Neural cell (in vitro differentiated cells): ENCODE data around the gene CHCHD3.

Experiments
- EP300 ChIP-seq: fragments of 450-650 bp; conservative IDR thresholded peaks from 2 replicates; pipeline ENCODE4 v1.6.1; 2014; ENCODE audit warnings: antibody characterized with exemption, mild to moderate bottlenecking, moderate library complexity; ENCODE audit not compliant: poor library complexity, severe bottlenecking
- EZH2 ChIP-seq: fragments of 200-600, 300-800 bp; shearing (Covaris generic), sonication (generic); IDR thresholded peaks from 2 replicates; pipeline ENCODE4 v1.6.1; 2014; ENCODE audit warnings: antibody characterized with exemption, low read length, borderline replicate concordance, mild to moderate bottlenecking; ENCODE audit not compliant: insufficient read depth, poor library complexity, severe bottlenecking
- MXI1 ChIP-seq: fragments of 450-650 bp; conservative IDR thresholded peaks from 2 replicates; pipeline ENCODE4 v1.6.1; 2014; ENCODE audit warnings: antibody characterized with exemption, mild to moderate bottlenecking; ENCODE audit not compliant: poor library complexity, severe bottlenecking
- POLR2AphosphoS5 ChIP-seq: IDR thresholded peaks from 2 replicates; pipeline ENCODE4 v1.6.1; 2012
- RAD21 ChIP-seq: fragments of 450-650 bp; conservative IDR thresholded peaks from 2 replicates; pipeline ENCODE4 v1.6.1; 2014; ENCODE audit warnings: antibody characterized with exemption, mild to moderate bottlenecking, moderate library complexity
- SMC3 ChIP-seq: fragments of 450-650 bp; conservative IDR thresholded peaks from 2 replicates; pipeline ENCODE4 v1.6.1; 2014; ENCODE audit warnings: antibody characterized with exemption, mild to moderate bottlenecking, moderate library complexity; ENCODE audit not compliant: poor library complexity
- TAF1 ChIP-seq: IDR thresholded peaks from 2 replicates; pipeline ENCODE4 v1.6.1; 2012; ENCODE audit warnings: low read depth
- TF ChIP-seq, protein P1 (sequence below): fragments of 450-650 bp; IDR thresholded peaks from 2 replicates; pipeline ENCODE4 v1.5.1; 2014; ENCODE audit warnings: antibody characterized with exemption, mild to moderate bottlenecking, moderate library complexity; ENCODE audit not compliant: poor library complexity, severe bottlenecking
- TF ChIP-seq, protein P2 (sequence below): IDR thresholded peaks from 2 replicates; pipeline ENCODE4 v1.6.1; 2012; ENCODE audit warnings: borderline replicate concordance

DNA sequence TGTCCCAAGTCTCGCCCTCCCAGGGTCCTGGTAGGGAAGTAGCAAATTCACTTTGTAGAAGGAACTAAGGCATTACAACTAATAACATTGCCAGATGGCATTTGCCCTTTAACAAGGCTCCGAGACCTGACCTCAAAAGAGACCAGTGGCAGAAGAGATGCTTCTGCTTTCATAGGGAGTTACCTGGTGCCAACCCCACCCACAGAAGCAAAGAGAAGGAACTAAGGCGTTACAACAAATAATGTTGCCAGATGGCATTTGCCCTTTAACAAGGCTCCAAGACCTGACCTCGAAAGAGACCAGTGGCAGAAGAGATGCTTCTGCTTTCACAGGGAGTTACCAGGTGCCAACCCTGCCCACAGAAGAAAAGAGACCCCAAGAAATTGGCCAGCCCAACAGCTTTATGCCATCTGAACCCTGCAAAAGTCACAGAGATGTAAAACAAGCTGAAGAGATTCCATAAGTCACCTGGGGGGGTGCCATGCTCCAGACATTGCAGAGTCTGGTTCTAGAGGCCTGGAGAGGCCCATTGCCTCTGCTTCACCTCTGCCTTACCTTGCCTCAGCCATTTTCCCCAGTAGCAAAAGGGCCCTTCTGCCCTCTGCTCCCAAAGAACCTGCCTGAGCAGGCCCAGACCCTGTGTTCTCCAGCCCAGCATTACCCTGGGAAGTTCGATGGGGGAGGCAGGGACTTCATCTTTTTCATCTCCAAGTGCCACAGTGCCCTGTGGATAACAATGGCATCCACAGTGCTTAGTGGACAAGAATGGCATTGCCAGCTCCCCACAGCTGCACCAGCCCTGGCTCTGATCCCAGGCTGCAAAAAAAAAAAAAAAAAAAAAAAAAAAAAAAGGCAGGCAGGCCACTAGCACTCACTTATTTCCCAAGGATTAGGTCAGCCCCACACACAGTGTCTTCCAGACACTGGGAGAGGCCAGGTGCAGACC is 326.1 kb downstream of the CHCHD3 start:
- TF ChIP-seq, protein P1, sequence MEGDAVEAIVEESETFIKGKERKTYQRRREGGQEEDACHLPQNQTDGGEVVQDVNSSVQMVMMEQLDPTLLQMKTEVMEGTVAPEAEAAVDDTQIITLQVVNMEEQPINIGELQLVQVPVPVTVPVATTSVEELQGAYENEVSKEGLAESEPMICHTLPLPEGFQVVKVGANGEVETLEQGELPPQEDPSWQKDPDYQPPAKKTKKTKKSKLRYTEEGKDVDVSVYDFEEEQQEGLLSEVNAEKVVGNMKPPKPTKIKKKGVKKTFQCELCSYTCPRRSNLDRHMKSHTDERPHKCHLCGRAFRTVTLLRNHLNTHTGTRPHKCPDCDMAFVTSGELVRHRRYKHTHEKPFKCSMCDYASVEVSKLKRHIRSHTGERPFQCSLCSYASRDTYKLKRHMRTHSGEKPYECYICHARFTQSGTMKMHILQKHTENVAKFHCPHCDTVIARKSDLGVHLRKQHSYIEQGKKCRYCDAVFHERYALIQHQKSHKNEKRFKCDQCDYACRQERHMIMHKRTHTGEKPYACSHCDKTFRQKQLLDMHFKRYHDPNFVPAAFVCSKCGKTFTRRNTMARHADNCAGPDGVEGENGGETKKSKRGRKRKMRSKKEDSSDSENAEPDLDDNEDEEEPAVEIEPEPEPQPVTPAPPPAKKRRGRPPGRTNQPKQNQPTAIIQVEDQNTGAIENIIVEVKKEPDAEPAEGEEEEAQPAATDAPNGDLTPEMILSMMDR = no peak
- no peak for TF ChIP-seq POLR2AphosphoS5
- TF ChIP-seq EP300 = no peak
- TF ChIP-seq SMC3 = no peak
- no peak for TF ChIP-seq TAF1
- TF ChIP-seq EZH2 = no peak
- TF ChIP-seq, protein P2, sequence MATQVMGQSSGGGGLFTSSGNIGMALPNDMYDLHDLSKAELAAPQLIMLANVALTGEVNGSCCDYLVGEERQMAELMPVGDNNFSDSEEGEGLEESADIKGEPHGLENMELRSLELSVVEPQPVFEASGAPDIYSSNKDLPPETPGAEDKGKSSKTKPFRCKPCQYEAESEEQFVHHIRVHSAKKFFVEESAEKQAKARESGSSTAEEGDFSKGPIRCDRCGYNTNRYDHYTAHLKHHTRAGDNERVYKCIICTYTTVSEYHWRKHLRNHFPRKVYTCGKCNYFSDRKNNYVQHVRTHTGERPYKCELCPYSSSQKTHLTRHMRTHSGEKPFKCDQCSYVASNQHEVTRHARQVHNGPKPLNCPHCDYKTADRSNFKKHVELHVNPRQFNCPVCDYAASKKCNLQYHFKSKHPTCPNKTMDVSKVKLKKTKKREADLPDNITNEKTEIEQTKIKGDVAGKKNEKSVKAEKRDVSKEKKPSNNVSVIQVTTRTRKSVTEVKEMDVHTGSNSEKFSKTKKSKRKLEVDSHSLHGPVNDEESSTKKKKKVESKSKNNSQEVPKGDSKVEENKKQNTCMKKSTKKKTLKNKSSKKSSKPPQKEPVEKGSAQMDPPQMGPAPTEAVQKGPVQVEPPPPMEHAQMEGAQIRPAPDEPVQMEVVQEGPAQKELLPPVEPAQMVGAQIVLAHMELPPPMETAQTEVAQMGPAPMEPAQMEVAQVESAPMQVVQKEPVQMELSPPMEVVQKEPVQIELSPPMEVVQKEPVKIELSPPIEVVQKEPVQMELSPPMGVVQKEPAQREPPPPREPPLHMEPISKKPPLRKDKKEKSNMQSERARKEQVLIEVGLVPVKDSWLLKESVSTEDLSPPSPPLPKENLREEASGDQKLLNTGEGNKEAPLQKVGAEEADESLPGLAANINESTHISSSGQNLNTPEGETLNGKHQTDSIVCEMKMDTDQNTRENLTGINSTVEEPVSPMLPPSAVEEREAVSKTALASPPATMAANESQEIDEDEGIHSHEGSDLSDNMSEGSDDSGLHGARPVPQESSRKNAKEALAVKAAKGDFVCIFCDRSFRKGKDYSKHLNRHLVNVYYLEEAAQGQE = no peak
- TF ChIP-seq MXI1 = no peak
- no peak for TF ChIP-seq RAD21
